ENCODE data around the gene ITGA11.

DNA sequence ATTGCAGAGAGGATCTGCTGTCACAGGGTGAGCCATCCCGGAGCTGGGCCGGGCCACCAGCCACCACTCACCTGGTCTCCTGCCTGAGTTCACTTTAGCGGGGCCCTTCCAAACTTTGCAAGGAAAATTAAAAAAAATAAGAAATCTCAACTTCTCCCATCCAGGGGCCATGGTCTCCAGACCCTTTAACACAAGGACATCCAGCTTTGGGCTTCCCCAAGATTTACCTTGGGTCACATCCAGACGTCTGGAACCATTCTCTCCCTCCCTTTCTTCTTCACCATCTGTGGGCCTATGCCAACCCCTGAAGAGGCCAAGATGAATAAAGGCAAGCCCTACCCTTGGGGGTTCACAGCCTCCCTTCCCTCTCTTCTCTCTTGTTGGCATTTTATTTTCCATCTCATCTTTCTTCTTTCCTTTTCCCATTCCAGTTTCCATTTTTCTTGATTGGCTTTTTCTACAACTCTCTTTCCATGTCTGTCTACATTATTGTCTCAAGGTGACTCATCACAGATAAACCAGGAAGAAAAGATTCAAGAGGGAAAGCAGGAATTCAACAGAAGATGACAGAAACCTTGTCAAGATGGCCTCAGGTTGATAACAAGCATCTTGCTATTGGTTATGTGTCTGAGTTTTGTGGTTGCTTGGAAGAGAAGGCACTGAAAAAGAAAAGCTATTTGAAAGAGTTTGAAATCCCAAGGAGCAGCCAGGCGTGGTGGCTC, 49.5 kb downstream of the ITGA11 start:
- TF ChIP-seq, protein P1, sequence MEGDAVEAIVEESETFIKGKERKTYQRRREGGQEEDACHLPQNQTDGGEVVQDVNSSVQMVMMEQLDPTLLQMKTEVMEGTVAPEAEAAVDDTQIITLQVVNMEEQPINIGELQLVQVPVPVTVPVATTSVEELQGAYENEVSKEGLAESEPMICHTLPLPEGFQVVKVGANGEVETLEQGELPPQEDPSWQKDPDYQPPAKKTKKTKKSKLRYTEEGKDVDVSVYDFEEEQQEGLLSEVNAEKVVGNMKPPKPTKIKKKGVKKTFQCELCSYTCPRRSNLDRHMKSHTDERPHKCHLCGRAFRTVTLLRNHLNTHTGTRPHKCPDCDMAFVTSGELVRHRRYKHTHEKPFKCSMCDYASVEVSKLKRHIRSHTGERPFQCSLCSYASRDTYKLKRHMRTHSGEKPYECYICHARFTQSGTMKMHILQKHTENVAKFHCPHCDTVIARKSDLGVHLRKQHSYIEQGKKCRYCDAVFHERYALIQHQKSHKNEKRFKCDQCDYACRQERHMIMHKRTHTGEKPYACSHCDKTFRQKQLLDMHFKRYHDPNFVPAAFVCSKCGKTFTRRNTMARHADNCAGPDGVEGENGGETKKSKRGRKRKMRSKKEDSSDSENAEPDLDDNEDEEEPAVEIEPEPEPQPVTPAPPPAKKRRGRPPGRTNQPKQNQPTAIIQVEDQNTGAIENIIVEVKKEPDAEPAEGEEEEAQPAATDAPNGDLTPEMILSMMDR (IDR thresholded peaks at IDR 0.05 in 8 of 11, conservative IDR thresholded peaks at IDR 0.05 in 3 of 11): no peak
- TF ChIP-seq POLR2AphosphoS5 (IDR thresholded peaks at IDR 0.05) (no peak), POLR2A (IDR thresholded peaks at IDR 0.05) (no peak)

Measured in spleen (tissue), 7 donors.